Measurements from ENCODE around the gene DOK7. TPM values are rescaled to one million over a fixed set of nuclear protein-coding genes. Genes with fewer than 3 reads are reported as not detected.

Gene DOK7
- total RNA-seq, 3 donors from 2014 or later (not counting 1 experiment from before 2014, with no cell fraction given) = 1.3 to 2.9 (median 1.6) TPM

DNA sequence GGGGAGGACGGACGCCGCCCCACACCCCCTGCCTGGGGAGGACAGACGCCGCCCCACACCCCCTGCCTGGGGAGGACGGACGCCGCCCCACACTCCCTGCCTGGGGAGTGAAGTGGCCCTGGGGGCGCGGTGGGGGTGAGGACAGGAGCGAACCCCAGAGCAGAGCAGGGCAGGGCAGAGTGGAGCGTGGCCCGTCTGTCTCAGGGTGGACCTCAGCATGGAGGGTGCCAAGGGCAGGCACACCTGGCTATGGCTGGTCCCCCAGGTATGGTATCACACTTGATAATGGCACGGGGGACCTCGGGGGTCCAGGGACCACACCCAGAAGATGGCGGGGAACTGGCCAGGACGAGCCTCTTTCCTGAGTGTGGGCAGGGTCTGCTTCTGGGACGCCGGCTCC is 59.5 kb downstream of the DOK7 start:
- Mint-ChIP-seq H3K4me1 (peaks cover 6 to 22% of the 10 kb centered on the region in 2 donors), H3K36me3 (no peaks in the 10 kb centered on the region), H3K27me3 (ENCODE audit: low read depth in 2 of 2) (no peaks in the 10 kb centered on the region), H3K9me3 (no peaks in the 10 kb centered on the region), H3K27ac (no peak overlapping the region), H3K4me3 (no peak overlapping the region)
- DNase-seq = no peak
- TF ChIP-seq, protein P1, sequence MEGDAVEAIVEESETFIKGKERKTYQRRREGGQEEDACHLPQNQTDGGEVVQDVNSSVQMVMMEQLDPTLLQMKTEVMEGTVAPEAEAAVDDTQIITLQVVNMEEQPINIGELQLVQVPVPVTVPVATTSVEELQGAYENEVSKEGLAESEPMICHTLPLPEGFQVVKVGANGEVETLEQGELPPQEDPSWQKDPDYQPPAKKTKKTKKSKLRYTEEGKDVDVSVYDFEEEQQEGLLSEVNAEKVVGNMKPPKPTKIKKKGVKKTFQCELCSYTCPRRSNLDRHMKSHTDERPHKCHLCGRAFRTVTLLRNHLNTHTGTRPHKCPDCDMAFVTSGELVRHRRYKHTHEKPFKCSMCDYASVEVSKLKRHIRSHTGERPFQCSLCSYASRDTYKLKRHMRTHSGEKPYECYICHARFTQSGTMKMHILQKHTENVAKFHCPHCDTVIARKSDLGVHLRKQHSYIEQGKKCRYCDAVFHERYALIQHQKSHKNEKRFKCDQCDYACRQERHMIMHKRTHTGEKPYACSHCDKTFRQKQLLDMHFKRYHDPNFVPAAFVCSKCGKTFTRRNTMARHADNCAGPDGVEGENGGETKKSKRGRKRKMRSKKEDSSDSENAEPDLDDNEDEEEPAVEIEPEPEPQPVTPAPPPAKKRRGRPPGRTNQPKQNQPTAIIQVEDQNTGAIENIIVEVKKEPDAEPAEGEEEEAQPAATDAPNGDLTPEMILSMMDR (IDR thresholded peaks at IDR 0.05) = no peak
- no peak overlapping the region for H3K4me3 ChIP-seq (ENCODE audit: low read length)
- intact Hi-C loops (cut with micrococcal nuclease) = no loop called here
- H3K4me1 ChIP-seq (ENCODE audit: control insufficient read depth, insufficient read depth, low read length) = peaks cover 2% of the 10 kb centered on the region
- H3K36me3 ChIP-seq (ENCODE audit: control insufficient read depth, insufficient read depth, low read length) = peaks cover 63% of the 10 kb centered on the region
- H3K27me3 ChIP-seq (ENCODE audit: control insufficient read depth, insufficient read depth, low read length) = no peaks in the 10 kb centered on the region
- no peaks in the 10 kb centered on the region for H3K9me3 ChIP-seq (ENCODE audit: control insufficient read depth, insufficient read depth, low read length)
- ATAC-seq = no peak
- WGBS (ENCODE audit: insufficient coverage) = 96% methylated on average over 19 of the region's 19 CpGs
- no peak overlapping the region for H3K27ac ChIP-seq (ENCODE audit: low read length)

DNA sequence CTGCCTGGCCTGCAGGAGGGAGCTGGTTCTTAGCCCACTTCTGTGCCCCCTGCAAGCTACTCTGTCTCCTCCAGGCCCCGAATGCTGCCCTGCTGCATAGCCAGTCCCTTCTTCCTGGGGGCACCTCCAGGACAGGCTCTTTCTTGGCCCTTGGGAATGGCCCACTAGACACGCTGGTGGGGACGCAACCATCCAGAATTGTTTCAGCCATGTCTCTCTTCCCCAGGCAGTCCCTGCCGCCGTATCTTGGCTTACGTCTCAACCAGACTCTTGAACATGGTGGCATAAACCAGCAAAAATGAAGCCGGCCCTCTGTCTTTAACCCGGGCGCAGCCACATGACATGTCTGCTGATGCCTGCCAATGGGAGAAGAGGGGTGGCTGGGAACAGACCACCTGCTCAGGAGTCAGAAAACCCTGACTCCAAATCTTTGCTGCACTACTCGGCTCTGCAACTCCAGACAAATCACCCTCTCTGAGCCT is 60.1 kb downstream of the DOK7 start:
- H3K27me3 ChIP-seq (ENCODE audit: control insufficient read depth, insufficient read depth, low read length) = no peaks in the 10 kb centered on the region
- no peaks in the 10 kb centered on the region for H3K9me3 ChIP-seq (ENCODE audit: control insufficient read depth, insufficient read depth, low read length)
- ATAC-seq = no peak
- H3K4me1 Mint-ChIP-seq = peaks cover 8 to 27% of the 10 kb centered on the region in 2 donors
- no peaks in the 10 kb centered on the region for H3K36me3 Mint-ChIP-seq
- H3K27ac Mint-ChIP-seq = no peak overlapping the region
- 95% methylated on average over 10 of the region's 10 CpGs for whole genome bisulfite sequencing (ENCODE audit: insufficient coverage)
- H3K4me1 ChIP-seq (ENCODE audit: control insufficient read depth, insufficient read depth, low read length) = peaks cover 4% of the 10 kb centered on the region
- intact Hi-C loops (cut with micrococcal nuclease) = no loop called here
- TF ChIP-seq, protein P1 (IDR thresholded peaks at IDR 0.05) = no peak
- H3K4me3 ChIP-seq (ENCODE audit: low read length) = no peak overlapping the region
- peaks cover 58% of the 10 kb centered on the region for H3K36me3 ChIP-seq (ENCODE audit: control insufficient read depth, insufficient read depth, low read length)
- H3K27me3 Mint-ChIP-seq (ENCODE audit: low read depth in 2 of 2) = no peaks in the 10 kb centered on the region
- no peaks in the 10 kb centered on the region for H3K9me3 Mint-ChIP-seq
- no peak overlapping the region for H3K27ac ChIP-seq (ENCODE audit: low read length)
- DNase-seq = no peak
- H3K4me3 Mint-ChIP-seq = no peak overlapping the region

DNA sequence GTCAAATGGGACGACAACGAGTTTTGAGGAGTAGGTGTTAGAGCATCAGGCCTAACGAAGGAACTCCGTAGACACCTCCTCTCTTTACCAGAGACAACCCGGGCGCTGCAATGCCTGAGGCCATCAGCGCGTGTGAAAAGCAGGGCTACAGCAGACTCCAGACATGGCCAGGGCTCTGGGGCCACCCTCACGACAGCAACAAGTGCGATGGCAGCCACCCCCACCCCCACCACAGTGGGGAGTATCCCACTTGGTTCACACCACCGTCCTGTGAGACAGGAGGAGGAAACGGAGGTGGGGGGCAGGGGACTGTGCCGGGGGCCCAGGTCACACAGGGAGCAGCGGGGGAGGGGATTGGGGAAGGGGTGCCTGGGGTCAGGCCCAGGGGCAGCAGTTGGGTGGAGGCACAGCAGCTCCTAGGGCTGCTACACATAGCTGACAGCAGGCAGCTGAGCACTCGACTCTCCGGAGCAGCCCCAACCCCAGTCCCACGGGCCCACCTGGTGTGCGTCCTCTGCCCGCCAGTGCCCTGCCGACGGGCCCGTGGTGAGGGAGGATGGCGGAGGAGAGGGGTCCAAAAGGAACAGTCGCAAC is 60.6 kb downstream of the DOK7 start:
- 95% methylated on average over 24 of the region's 24 CpGs for WGBS (ENCODE audit: insufficient coverage)
- H3K36me3 ChIP-seq (ENCODE audit: control insufficient read depth, insufficient read depth, low read length) = peaks cover 60% of the 10 kb centered on the region
- no peaks in the 10 kb centered on the region for H3K9me3 Mint-ChIP-seq
- H3K27ac Mint-ChIP-seq = no peak overlapping the region
- H3K4me1 ChIP-seq (ENCODE audit: control insufficient read depth, insufficient read depth, low read length) = peaks cover 4% of the 10 kb centered on the region
- no peak overlapping the region for H3K4me3 Mint-ChIP-seq
- H3K4me1 Mint-ChIP-seq = peaks cover 12 to 30% of the 10 kb centered on the region in 2 donors
- H3K36me3 Mint-ChIP-seq = no peaks in the 10 kb centered on the region
- H3K27me3 ChIP-seq (ENCODE audit: control insufficient read depth, insufficient read depth, low read length) = no peaks in the 10 kb centered on the region
- intact Hi-C loops (cut with micrococcal nuclease) = no loop called here
- no peaks in the 10 kb centered on the region for H3K9me3 ChIP-seq (ENCODE audit: control insufficient read depth, insufficient read depth, low read length)
- no peaks in the 10 kb centered on the region for H3K27me3 Mint-ChIP-seq (ENCODE audit: low read depth in 2 of 2)
- no peak for DNase-seq
- H3K27ac ChIP-seq (ENCODE audit: low read length) = no peak overlapping the region
- no peak for ATAC-seq
- TF ChIP-seq, protein P1 (IDR thresholded peaks at IDR 0.05) = no peak
- H3K4me3 ChIP-seq (ENCODE audit: low read length) = no peak overlapping the region

DNA sequence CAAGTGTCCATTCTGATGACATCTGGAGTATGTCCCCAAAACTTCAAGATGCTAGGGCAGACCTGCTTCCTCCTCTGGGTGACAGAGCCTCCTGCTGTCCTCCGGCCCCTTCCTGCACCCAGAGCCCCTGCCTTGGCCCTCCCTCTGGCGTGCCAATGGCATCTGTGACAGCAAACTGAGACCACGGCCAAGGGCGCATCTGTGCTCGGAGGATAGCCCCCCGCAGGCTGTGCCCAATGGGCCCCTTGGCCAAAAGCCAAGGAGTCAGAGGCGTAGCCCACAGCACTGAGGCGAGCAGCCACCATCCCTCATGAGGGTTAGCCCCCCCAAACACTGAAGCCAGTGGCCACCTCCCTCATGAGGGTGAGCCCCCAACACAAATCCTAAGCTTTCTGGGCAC is 61.2 kb downstream of the DOK7 start:
- H3K27me3 Mint-ChIP-seq (ENCODE audit: low read depth in 2 of 2) = no peaks in the 10 kb centered on the region
- peaks cover 7% of the 10 kb centered on the region for H3K4me1 ChIP-seq (ENCODE audit: control insufficient read depth, insufficient read depth, low read length)

More for the DNA sequence above, 61.2 kb downstream of the DOK7 start:
- no peaks in the 10 kb centered on the region for H3K9me3 ChIP-seq (ENCODE audit: control insufficient read depth, insufficient read depth, low read length)
- no peak overlapping the region for H3K4me3 Mint-ChIP-seq
- intact Hi-C loops (cut with micrococcal nuclease) = no loop called here
- TF ChIP-seq, protein P1 (IDR thresholded peaks at IDR 0.05) = no peak
- peaks cover 12 to 30% of the 10 kb centered on the region in 2 donors for H3K4me1 Mint-ChIP-seq
- no peak overlapping the region for H3K4me3 ChIP-seq (ENCODE audit: low read length)
- DNase-seq (no peak), ATAC-seq (no peak)
- no peaks in the 10 kb centered on the region for H3K36me3 Mint-ChIP-seq
- no peak overlapping the region for H3K27ac ChIP-seq (ENCODE audit: low read length)
- 93% methylated on average over 8 of the region's 8 CpGs for WGBS (ENCODE audit: insufficient coverage)
- H3K36me3 ChIP-seq (ENCODE audit: control insufficient read depth, insufficient read depth, low read length) = peaks cover 56% of the 10 kb centered on the region
- no peak overlapping the region for H3K27ac Mint-ChIP-seq
- H3K9me3 Mint-ChIP-seq = no peaks in the 10 kb centered on the region
- no peaks in the 10 kb centered on the region for H3K27me3 ChIP-seq (ENCODE audit: control insufficient read depth, insufficient read depth, low read length)

Data from natural killer cell (primary cell).